IPS-15b (cell line): ENCODE results near the gene HARS1.
"Not testable (repeated sequence)": the region's sequence is repeated elsewhere in the genome, so short reads cannot be mapped to it uniquely, and the experiment has no call there.

ENCODE experiments used
- H3K27me3 ChIP-seq: one replicate; pipeline ENCODE4 v1.6.1; 2013; ENCODE audit warnings: low read length; ENCODE audit not compliant: control insufficient read depth, insufficient read depth
- H3K36me3 ChIP-seq: one replicate; pipeline ENCODE4 v1.6.1; 2013; ENCODE audit warnings: low read length; ENCODE audit not compliant: control insufficient read depth, insufficient read depth
- H3K4me1 ChIP-seq: one replicate; pipeline ENCODE4 v1.6.1; 2013; ENCODE audit warnings: mild to moderate bottlenecking, low read length; ENCODE audit not compliant: control insufficient read depth, insufficient read depth
- H3K4me3 ChIP-seq: one replicate; pipeline ENCODE4 v1.5.1; 2013; ENCODE audit warnings: low read depth, low read length
- H3K9ac ChIP-seq: one replicate; pipeline ENCODE4 v1.6.1; 2013; ENCODE audit warnings: low read depth, mild to moderate bottlenecking, low read length
- H3K9me3 ChIP-seq: one replicate; pipeline ENCODE4 v1.6.1; 2013; ENCODE audit warnings: mild to moderate bottlenecking, low read length; ENCODE audit not compliant: control insufficient read depth, insufficient read depth

Gene HARS1, protein sequence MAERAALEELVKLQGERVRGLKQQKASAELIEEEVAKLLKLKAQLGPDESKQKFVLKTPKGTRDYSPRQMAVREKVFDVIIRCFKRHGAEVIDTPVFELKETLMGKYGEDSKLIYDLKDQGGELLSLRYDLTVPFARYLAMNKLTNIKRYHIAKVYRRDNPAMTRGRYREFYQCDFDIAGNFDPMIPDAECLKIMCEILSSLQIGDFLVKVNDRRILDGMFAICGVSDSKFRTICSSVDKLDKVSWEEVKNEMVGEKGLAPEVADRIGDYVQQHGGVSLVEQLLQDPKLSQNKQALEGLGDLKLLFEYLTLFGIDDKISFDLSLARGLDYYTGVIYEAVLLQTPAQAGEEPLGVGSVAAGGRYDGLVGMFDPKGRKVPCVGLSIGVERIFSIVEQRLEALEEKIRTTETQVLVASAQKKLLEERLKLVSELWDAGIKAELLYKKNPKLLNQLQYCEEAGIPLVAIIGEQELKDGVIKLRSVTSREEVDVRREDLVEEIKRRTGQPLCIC

DNA sequence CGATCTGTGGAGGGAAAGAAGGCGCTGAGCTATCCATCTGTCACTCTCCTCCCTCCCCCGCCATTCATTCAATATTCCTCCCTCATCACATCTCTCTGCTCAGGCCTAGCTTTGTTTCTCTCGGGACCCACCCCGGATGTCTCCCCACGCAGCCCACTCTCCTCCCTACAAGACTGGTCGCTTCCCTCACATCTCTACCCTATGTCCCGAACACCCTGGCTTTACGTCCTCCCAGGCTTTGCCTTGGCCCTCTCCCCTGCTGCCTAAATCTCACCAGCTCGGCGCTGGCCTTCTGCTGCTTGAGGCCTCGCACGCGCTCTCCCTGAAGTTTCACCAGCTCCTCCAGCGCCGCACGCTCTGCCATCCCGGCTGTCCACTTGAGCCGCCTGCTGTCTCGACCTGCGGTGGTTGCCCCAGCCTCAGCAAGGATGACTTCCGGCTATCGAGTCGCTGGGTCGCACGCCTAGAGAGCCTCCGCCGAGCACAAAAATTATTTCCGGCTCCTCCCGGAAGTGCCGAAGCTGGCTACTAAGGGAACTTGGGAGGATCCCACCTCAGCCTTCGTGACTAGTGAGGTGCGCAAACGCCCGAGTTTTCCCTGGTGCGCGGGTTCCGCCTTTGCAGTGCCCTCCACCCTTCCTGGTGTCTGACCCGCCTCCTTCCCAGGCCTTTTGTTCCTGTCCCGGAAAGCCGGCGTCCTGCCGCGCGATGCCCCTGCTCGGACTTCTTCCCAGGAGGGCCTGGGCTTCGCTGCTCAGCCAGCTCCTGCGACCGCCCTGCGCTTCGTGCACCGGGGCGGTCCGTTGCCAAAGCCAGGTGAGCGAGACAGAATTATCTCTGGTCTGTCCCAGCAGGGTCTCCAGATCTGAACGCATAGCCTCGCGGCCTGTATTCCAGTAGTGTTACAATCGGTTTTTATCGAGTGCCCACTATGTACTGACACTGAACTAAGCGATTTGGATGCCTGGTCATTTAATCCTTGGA, at the start of gene HARS1, which contains the start of gene HARS2:
TSS of gene HARS1 (minus strand) at position 430 of the 984 bp plus-strand sequence. CDS start at position 364, 66 bp downstream.
TSS of gene HARS2 (plus strand) at position 515 of the 984 bp plus-strand sequence. CDS start at position 709, 194 bp downstream.
- peaks cover 18% of the 10 kb centered on the region for H3K36me3 ChIP-seq
- H3K4me1 ChIP-seq, result no peaks in the 10 kb centered on the region
- H3K27me3 ChIP-seq, result no peaks in the 10 kb centered on the region
- peak within 1 kb of the TSS; percentile 91 for H3K9ac ChIP-seq
- H3K9me3 ChIP-seq, result no peaks in the 10 kb centered on the region
- peak within 1 kb of the TSS; percentile 100 for H3K4me3 ChIP-seq

- Histone ChIP-seq H3K36me3 (no peaks in the 10 kb centered on the region), H3K9me3 (peaks cover 2% of the 10 kb centered on the region), H3K9ac (no peak overlapping the region), H3K27me3 (no peaks in the 10 kb centered on the region), H3K4me1 (no peaks in the 10 kb centered on the region), H3K4me3 (no peak overlapping the region)
These were observed 46.3 kb upstream of the HARS1 start for GRCh38 chr5:140737486-140737885.

GRCh38 chr5:140734354-140734753, 43.2 kb upstream of the HARS1 start:
- Histone ChIP-seq H3K27me3 (no peaks in the 10 kb centered on the region), H3K4me1 (no peaks in the 10 kb centered on the region), H3K4me3 (no peak overlapping the region), H3K9me3 (peaks cover 2% of the 10 kb centered on the region), H3K36me3 (no peaks in the 10 kb centered on the region), H3K9ac (no peak overlapping the region)

DNA sequence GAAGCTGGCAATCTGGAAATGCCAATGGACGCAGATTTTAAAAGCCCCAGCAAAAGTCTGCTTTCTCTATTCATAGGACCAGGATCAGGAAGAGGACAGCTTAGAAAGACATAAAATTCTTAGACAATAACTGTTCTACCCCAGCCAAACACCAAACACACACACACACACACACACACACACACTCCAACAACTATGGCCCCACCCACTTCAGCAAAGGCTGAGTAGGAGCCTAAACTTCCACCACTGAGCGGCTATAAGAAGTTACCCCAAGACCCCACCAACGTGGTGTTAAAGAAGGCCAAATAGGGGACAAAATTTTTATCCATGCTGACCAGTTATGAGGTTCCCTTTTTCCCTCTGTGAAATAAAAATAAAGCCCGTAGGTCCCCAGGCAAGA, 41.9 kb upstream of the HARS1 start:
- Histone ChIP-seq H3K9ac (no peak overlapping the region), H3K9me3 (peaks cover 2% of the 10 kb centered on the region), H3K36me3 (no peaks in the 10 kb centered on the region), H3K4me1 (no peaks in the 10 kb centered on the region), H3K27me3 (no peaks in the 10 kb centered on the region), H3K4me3 (no peak overlapping the region)

GRCh38 chr5:140725799-140726471, 34.8 kb upstream of the HARS1 start:
- no peaks in the 10 kb centered on the region for H3K9me3 ChIP-seq
- H3K27me3 ChIP-seq, result no peaks in the 10 kb centered on the region
- peak overlapping the region; percentile 61 for H3K4me3 ChIP-seq
- H3K4me1 ChIP-seq, result no peaks in the 10 kb centered on the region
- no peaks in the 10 kb centered on the region for H3K36me3 ChIP-seq
- no peak overlapping the region for H3K9ac ChIP-seq

DNA sequence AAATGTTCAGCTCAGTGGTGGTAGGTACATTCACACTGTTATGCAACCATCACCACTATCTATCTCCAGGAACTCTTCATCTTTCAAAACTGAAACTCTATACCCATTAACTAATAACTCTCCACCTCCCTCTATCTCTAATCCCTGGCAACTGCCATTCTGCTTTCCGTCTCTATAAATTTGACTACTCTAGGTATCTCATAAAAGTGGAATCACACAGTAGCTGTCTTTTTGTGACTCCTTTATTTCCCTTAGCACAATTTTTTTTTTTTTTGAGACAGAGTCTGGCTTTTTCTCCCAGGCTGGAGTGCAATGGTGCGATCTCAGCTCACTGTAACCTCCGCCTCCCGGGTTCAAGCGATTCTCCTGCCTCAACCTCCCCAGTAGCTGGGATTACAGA, 30.2 kb upstream of the HARS1 start:
- not testable (repeated sequence) for H3K4me3 ChIP-seq, H3K27me3 ChIP-seq, H3K9me3 ChIP-seq, H3K4me1 ChIP-seq, H3K9ac ChIP-seq, H3K36me3 ChIP-seq

DNA sequence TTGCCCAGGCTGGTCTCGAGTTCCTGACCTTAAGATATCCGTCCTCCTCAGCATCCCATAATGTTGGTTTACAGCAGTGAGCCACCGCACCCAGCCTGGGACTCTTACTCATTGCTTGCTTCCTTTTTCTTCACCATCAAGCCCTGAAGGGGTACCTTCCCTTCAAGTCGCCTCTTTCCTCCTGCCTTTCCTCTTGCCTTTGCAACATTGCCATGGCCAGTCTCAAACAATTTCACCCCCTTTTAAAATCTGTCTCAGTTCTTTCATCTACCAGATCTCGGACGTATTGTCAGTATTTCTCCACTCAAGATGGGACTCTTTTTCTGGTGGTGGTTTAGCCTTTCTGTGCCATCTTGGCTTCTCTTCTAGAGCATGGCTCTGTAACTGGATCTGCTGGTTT, 29.6 kb upstream of the HARS1 start:
- H3K9me3 ChIP-seq, result not testable (repeated sequence)

GRCh38 chr5:140718266-140718592, 27.1 kb upstream of the HARS1 start:
- H3K9me3 ChIP-seq, result no peaks in the 10 kb centered on the region
- no peaks in the 10 kb centered on the region for H3K36me3 ChIP-seq
- H3K4me1 ChIP-seq, result no peaks in the 10 kb centered on the region
- no peak overlapping the region for H3K9ac ChIP-seq
- H3K27me3 ChIP-seq, result no peaks in the 10 kb centered on the region
- no peak overlapping the region for H3K4me3 ChIP-seq

More for the DNA sequence above, 29.6 kb upstream of the HARS1 start:
- not testable (repeated sequence) for H3K4me1 ChIP-seq, H3K4me3 ChIP-seq, H3K36me3 ChIP-seq, H3K27me3 ChIP-seq, H3K9ac ChIP-seq

- H3K4me1 ChIP-seq, H3K27me3 ChIP-seq, H3K9ac ChIP-seq, H3K36me3 ChIP-seq, H3K9me3 ChIP-seq, H3K4me3 ChIP-seq: not testable (repeated sequence)
These were observed 25.1 kb upstream of the HARS1 start for GRCh38 chr5:140716238-140716637.

DNA sequence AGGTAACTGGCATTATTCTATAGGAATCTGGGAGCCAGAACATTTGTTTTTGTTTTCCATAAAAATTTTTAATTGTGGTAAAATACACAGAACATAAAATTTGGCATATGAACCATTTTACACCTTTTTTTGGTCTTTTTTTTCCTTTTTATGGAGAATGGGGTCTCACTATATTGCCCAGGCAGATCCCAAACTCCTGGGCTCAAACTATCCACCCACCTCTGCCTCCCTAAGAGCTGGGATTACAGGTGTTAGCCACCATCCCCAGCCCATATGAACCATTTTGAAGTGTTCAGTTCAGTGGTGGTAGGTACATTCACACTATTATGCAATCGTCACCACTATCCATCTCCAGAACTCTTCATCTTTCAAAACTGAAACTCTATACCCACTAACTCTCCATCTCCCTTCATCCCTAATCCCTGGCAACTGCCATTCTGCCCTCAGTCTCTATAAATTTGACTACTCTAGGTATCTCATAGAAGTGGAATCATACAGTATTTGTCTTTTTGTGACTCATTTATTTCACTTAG, 22.5 kb upstream of the HARS1 start:
- H3K27me3 ChIP-seq, result no peaks in the 10 kb centered on the region
- H3K9me3 ChIP-seq, result no peaks in the 10 kb centered on the region
- no peak overlapping the region for H3K4me3 ChIP-seq

GRCh38 chr5:140711794-140712193, 20.6 kb upstream of the HARS1 start:
- Histone ChIP-seq H3K4me3 (peak overlapping the region; percentile 90), H3K4me1 (no peaks in the 10 kb centered on the region), H3K9ac (no peak overlapping the region), H3K27me3 (no peaks in the 10 kb centered on the region), H3K9me3 (no peaks in the 10 kb centered on the region), H3K36me3 (no peaks in the 10 kb centered on the region)

More for the DNA sequence above, 22.5 kb upstream of the HARS1 start:
- Histone ChIP-seq H3K9ac (no peak overlapping the region), H3K36me3 (no peaks in the 10 kb centered on the region), H3K4me1 (no peaks in the 10 kb centered on the region)
